CD4-positive, alpha-beta T cell treated with Interleukin-17A for 1 hour (primary cell): ENCODE data around the gene SLC35G1.

Source experiments
- DNase-seq: peaks from one replicate; pipeline ENCODE4 v3.0.0-alpha.2; 2020

The SLC35G1 gene

DNA sequence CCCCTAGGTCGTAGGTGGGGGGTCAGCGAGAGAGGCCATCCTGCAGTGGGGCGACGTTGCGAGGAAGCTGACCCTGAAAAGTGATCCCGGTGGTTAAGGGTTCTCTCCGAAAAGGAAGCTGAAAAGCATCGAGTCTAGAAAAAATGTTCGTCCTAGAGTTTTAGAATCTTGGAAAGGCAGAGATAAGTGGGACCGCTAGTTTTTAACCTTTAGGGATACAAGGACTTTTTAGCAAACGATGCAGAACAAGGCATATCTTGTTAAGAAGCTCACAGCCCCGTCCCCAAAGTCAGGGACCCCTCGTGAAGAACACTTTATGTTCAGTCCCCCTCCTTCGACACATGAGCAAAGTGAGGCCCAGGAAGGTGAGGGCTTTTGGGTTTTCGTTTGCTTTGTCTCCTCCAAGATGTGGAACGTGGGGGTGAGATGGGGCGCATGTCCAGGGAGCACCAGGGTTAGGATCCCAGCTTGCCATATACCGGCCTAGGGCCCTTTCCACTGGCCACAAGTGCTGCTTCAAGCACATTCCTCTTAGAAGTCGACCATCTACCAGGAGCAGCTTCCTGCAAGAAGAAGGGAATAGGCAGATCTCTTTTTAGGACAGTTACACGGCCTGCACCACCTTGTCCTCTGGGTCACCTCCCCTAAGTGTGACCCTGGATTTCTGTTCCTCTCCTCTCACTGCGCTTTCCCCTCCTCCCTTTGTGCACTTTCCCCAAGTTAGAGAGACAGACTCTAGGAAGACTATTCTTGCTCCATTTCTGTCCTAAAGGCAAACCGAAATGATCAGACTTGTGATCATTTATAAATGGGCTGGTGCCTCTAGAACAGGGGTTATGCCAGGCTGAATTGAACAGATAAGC lies 969 bp downstream of the SLC35G1 start:
- DNase-seq: no peak

DNA sequence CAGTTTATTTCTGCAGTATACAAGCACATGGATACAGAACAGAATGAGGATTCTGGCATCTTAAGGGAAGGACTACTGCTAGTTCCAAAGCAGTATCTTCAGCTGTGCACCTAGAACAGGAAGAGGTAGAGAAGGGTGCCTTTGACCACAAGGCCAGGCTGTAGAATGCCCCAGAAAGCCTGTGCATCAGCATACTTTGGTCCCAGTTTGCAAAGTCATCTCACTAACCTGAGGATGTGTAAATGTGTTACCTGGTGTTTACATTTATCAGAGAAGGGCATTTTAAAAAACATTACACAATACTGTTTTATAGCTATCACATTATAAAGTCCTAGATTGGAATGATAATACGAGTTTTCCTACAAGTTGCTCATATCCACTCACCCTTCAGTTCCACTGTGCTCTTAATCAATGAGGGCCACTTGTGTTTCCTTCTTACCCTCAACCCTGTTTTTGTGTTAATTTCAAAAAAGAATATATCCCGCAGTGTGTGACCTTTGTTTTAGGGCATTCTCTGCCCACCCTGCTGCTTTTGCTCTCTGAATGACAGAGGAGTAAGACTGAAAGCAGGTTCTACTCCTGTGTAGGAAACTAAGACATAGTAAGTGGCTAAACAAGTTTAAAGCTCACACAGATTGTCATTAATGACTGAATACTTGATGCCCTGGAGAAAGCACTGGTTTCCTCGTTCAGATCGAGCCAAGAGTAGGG lies 3.4 kb downstream of the SLC35G1 start:
- no peak for DNase-seq

DNA sequence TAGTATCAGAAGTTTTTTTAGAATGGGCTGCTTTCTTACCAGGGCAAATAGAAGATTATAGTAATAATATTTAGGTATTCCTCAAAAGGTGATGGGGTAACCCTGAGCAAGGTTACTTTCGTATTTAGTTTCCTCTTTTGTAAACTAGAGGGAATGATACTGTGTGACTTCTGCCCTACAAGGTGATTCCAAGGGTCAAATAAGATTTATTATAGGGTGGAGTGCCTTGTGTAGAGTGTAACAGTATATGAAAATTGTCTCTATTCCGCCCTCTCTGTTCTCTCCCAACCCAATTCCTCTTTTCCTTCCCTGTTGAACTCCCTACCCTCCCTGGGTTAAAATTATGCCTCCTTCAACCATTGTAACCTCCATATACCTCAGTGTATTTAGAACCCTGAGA lies 5.3 kb downstream of the SLC35G1 start:
- DNase-seq: no peak

DNA sequence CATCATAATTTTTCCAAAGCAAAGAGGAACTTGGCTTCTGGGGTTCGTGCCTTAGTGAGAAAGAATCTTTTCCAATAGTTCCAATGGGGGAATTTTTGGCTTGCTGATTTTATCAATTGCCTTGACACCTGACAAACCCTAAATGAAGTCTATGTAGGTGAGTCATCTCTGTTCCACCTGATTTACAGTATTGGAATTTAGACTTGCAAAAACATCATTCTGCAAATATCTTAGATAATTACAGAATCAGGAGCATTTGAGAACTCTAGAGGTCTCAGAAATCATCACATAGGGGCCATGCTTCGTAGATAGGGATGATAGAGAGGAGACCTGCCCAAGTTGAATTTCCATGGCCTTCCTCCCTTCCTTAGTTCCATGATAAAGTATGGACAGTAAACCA lies 9.3 kb downstream of the SLC35G1 start:
- no peak for DNase-seq

DNA sequence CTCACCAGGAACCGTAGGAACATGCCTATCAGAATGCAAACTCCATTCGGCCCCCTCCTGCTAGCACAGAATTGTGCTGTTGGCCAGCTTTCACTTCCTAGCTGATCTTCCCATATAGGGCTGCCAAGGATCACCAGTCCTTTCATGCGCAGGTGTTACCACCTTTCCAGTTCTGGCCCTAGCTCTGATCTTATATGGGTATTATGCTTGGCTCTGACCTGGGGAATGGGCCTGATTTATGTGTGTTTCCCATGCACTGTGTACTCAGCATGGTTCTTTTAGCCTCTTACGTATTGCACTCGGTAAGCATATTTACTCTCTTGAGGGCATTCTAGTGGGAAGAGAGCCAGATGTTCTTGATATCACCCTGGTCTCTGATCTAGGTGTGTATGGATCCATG lies 11.1 kb downstream of the SLC35G1 start:
- no peak for DNase-seq

DNA sequence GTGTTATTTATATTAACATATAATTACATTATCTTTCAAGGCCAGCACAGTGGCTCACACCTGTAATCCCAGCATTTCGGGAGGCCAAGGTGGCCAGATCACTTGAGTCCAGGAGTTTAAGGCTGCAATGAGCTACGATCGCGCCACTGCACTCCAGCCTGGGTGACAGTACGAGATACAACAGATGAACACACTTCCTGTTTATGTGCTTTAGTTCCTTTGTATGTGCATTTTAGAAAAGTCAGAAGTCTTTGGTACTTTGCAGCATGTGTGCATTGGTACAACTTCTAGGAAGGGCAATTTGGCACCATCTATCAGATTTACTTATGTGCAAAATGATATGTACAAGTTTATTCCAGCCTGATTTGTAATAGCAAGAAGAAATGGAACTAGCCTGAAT lies 13.3 kb downstream of the SLC35G1 start:
- DNase-seq: no peak

DNA sequence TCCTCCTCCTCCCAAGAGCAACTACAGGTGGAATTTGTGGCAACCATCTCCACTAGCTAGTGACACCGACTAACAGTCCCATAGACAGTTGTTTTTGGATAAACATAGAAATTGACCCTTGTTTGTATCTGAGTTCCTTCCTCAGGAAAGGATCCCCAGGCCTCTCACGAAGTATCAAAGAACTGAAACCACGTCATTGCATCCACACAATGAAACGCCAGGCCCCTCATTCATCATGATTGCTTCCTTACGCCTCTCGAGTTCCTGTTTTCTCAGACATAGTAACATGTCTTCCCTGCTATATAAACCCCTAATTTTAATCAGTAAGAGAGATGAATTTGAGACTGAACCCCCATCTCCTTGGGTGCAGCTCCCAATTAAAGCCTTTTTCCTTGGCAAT lies 18.1 kb downstream of the SLC35G1 start:
- no peak for DNase-seq

DNA sequence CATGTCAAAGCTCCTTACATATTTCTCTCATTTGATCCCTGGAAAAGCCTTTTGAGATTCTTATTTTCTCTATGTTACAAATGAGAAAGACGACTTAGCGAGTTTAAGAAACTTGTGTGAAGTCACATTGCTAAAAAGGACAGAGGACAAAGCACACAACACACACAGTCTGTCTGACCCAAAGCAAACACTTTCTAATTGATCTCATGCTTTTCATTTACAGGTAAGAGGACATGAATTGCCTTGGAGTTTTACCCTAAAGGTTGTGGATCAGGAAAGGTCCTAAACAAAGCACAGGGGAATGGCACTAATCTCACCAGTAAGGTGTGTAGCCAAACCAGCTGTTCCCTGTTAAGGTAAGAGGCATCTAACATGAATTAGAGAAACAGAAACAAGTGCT lies 18.7 kb downstream of the SLC35G1 start:
- no peak for DNase-seq

DNA sequence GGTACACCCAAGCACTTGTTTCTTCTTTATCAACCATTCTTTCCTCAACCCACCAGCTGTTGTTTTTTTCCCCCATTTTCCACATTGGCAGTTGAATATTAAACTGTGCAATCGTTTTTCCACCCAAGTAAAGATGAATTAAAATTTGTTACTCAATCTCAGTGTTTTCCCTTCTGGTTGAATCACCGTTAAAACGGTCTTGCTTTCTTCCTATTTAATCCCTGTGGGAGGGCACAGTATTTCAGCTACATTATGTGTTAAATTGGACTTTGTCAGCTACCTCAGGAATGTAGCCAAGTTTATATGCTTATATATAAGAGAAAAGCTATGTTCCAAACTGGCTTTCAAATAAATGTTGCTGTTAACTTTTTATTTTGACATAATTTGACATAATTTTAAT lies 19.9 kb downstream of the SLC35G1 start:
- DNase-seq: no peak

DNA sequence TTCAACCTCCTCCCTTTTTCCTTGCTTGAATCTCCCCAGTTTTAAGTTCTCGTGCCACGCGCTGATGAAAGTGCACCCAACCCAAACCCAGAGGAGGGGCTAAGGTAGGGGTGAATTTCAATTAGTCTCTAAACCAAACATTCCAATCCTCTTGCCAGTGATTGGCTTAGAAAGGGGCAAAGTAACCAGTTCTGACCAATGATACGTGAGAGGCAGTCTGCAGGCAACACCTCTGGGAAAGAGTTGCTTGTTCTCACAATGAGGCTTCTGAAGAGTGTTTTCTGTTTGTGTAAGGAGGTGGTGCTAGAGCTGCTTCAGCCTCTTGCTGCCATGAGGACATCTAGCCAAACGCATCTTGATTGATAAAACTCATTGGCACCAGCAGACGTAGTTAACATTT lies 21.8 kb downstream of the SLC35G1 start:
- no peak for DNase-seq

DNA sequence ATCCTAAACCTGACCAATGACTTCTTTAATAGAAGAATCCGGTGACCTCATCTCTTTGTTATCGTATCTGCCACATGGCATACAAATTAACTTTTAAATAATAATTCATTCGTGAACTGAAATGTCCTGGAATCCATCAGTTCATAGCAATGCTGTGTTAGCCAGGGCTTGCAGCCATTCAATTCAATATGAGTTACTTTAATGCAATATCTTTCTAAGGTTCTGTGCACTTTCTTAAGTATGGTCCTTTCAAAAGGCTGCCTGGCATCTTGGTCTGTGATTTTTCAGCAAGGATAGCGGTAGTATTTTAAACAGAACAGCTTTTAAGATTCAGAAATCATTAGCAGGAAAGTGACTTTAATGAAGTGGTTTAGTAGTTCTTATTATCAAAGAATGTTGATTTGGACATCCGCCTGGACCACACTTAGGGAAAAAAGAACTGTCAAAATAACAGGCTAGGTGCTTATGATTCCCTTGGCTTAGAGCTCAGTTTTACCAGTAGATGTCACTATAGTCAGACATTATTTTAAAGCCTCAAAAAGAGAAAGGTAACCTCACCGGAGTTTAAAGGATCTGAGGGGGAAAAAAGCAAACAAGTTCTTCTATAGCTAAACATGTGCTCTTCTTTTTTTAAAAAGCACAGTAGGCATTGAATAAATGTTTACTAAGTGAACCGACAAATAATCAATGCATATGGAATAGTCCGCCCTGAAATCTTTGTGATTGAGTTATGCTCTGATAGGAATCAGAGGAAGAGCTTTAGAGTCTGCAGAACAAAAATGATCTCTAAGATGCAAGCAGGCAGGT lies 22.7 kb downstream of the SLC35G1 start:
- DNase-seq: no peak

DNA sequence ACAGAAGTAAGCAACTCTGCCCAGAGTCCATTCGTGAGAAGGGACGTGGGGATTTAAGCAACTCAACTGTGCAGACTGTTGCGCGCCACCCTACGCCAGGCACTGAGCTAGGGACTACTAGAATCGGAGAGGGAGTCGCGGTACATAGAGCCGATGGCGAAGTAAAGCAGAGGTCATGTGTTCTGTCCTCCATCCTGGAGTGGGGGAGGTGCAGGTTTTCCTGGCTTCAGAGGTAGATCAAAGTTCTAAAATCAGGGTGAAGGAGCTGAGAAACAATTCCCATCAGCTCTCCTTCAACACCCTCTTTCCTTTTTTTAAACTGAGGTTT lies 23.2 kb downstream of the SLC35G1 start:
- no peak for DNase-seq

DNA sequence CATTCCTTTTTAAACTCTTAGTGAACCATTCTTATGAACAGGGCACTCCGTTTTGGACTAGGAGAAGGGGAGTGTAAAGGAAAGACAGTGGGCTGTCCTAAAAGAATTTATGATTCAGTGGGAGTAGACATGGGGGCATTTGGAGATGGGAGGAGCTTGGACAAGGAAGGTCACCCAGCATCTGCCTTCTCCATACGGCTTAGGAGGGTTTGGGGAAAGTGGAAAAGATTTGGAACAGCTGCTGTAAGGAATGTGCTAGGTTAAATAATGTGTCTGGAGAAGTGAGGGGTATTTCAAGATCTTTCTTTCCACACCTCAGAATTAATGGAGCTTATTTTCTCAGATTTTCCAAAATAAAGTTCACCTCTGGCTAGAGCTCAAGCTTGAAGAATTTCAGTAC lies 24.0 kb downstream of the SLC35G1 start:
- DNase-seq: no peak

DNA sequence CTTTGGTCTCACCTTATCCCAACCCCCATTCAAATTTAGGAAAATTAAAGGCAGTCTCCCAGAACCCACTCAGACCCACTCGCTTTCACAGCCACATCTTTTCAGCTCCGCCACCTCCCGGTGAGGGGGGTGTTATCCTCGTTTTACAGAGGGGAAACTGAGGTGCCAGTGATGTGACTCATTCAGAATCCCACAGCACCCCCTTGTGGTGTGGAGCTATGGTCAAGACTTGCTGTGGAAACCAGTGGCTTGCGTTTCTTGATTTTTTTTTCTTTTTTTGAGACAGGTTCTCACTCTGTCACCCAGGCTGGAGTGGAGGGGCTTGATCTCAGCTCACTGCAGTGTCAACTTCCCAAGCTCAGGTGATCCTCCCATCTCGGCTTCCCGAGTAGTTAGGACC lies 27.6 kb downstream of the SLC35G1 start:
- DNase-seq: peak; percentile 28

DNA sequence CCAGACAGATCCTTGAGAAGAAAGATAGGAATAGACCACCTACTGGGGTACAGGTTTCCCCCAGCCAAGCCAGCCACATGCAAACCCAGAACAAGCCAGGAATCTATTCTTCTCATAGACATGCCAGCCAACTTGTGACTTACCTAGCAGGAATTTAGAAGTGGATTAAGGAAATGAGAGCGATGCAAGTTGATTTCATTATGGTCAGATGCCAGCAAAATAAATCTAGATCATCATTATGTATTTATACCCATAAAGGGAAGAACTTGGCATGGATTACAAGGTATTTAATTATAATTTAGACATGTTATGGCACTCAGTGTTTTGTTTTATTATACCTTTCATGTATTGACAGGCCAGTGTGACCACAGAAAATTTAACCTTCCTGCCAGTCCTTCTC lies 32.8 kb downstream of the SLC35G1 start:
- DNase-seq: no peak

DNA sequence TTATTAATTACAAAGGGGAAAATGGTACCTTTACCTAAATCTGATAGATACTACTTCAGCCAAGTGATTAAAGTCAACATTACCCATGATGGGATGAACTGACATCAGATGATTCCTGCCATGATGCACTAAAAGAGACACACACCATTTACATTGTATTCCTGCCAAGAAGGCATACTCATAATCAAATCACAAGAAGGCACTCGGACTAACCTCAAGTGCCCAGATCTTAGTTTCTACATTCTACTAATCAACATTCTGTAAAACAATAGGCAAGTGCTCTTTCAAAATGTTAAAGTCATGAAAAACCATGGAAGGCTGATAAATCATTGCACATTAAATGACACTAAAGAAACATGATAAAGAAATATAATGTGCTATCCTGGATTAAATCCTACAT lies 44.4 kb downstream of the SLC35G1 start:
- DNase-seq: no peak

DNA sequence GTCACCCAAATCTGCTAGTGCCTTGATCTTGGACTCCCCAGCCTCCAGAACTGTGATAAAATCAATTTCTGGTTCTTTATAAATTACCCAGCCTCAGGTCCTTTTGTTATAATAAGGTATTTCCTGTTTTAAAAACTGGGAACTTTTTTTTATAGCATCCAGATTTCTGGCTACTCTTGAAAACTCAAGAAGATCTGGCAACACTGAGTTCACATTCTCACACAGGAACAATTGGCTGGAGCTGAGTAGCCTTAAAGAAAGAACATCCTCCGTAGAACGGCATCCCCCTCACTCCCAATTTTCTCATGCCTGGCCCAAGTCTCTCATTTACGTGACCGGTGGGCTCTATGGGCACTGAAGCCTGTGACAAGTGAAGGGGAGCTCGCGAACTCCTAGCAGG lies 47.1 kb downstream of the SLC35G1 start:
- DNase-seq: no peak

DNA sequence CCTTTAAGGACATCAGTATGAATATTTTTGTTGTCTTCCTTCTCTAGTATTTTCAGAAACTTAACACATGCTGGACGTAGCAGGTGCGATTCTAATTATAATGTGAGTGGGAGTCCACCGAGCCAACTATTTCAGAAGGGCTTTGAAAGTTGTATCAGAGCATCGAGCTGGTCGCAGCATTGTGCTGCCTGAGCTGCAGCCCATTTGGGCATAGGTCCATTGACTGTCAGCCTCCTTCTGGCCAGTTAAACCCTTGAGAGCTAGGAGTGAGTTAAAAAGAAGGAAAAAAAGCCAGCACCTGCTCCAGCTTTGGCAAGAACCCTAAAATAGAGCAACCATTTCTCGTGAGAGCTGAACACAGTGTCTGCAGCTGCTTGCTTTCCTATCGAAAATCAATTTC lies 47.8 kb downstream of the SLC35G1 start:
- DNase-seq: no peak

DNA sequence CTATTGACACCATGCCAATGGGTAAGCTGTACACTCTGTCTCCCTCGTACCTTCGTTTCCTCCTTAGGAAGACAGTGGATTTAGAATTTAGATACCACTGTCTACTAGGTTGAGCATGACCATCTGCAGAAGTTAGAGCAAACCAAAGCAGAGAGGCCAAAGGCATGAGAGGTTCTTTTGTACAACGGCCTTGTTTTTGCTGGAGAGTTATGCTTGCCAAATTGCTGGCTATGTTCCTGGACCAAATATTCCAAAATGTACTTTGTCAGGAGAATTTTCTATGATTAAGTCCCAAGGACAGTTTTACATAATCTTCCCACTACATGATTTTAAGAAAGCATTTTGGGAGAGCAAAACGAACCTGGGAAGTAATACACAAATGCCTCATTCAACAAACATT lies 52.0 kb downstream of the SLC35G1 start:
- no peak for DNase-seq

DNA sequence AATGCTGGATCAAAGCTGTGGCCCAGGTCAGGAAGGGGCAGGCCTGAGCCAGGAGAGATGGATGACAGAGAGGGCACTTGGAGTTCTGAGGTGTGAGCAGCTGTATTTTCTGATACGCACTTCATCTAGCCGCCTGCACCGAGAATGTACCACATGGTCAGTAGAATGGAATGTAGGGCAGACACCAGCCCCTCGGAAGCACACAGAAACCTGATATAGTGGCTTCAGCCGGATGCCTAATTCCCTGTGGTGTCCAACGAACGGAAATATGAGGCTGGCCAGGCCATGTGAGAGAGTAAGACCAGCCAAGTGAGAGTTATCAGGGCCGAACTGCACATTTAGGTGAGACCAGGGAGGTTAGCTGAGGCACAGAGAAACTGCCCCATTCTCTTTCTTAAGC lies 53.3 kb downstream of the SLC35G1 start:
- no peak for DNase-seq

DNA sequence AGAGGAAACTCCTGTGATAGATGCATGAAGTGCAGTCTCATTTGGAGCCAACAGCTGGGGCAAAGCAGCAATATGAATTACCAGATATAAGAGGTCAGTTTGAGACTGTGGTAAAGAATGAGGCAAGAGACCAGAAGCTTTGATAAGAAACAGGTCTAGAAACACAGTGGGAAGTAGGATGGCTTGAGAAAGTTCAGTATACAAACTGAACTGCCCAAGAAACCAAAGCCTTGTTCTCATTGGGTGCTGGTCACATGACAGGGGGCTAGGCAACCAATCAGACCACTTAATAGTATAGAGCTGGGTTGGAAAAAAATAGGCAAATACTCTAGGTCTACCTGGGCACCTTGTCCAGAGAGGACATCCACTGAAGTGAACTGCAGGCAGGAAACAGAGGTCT lies 53.7 kb downstream of the SLC35G1 start:
- DNase-seq: no peak

DNA sequence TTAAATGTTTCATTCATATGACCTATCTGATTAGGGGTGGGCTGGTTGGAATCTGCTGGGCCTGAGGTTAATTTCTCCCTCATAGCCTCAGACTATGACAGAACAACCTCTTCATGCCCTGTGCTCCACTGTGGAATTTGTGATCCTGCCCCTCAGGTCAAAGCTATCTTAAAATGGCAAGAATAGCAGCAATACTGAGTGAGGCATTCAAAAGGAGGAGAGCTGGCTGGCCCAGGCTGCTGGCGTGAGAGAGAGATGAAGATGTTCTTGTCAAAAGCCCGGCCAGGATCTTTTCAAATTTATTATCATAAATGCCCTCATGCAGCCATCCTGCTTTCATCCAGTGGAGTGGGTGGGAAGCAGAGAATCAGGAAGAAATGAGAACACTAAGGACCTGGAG lies 58.1 kb downstream of the SLC35G1 start:
- no peak for DNase-seq
